OCI-LY3 (cell line): ENCODE data around the gene FTSJ3.

ENCODE experiments used
- H2AFZ ChIP-seq: fragments of 200-600, 300-600 bp; shearing (Covaris generic); 2 replicates; pipeline ENCODE4 v1.6.0; 2014; ENCODE audit warnings: antibody characterized with exemption, low read depth, low read length
- H3K27ac ChIP-seq: fragments of 200-600, 300-600 bp; sonication (generic); 2 replicates; pipeline ENCODE4 v1.5.1; 2014; ENCODE audit warnings: mild to moderate bottlenecking, low read length, moderate library complexity, mixed read lengths
- H3K27me3 ChIP-seq: fragments of 200-600, 300-600 bp; sonication (generic); 2 replicates; pipeline ENCODE4 v1.6.1; 2014; ENCODE audit warnings: low read depth, low read length, mixed read lengths
- H3K36me3 ChIP-seq: fragments of 200-600, 300-600 bp; sonication (generic); replicated peaks from 2 replicates; pipeline ENCODE3; 2014; ENCODE audit warnings: low read depth, low read length, mixed read lengths
- H3K4me1 ChIP-seq: fragments of 300-600, 200-600 bp; sonication (generic); 2 replicates; pipeline ENCODE4 v1.6.1; 2014; ENCODE audit warnings: low read length, mixed read lengths
- H3K4me2 ChIP-seq: fragments of 200-600, 300-600 bp; sonication (generic); 2 replicates; pipeline ENCODE4 v1.6.1; 2014; ENCODE audit warnings: low read length, mixed read lengths
- H3K4me3 ChIP-seq: fragments of 300-600, 200-600 bp; sonication (generic); 2 replicates; pipeline ENCODE4 v1.5.1; 2014; ENCODE audit warnings: antibody characterized with exemption, mild to moderate bottlenecking, low read length, moderate library complexity
- H3K79me2 ChIP-seq: fragments of 300-600, 200-600 bp; shearing (Covaris generic); 2 replicates; pipeline ENCODE4 v1.6.1; 2014; ENCODE audit warnings: mild to moderate bottlenecking, low read length, mixed read lengths
- H3K9ac ChIP-seq: fragments of 300-600, 200-600 bp; shearing (Covaris generic); 2 replicates; pipeline ENCODE4 v1.6.0; 2014; ENCODE audit warnings: mild to moderate bottlenecking, low read length, moderate library complexity
- H3K9me3 ChIP-seq: fragments of 200-600, 300-600 bp; shearing (Covaris generic); 2 replicates; pipeline ENCODE4 v1.6.1; 2014; ENCODE audit warnings: low read length, mixed read lengths; ENCODE audit not compliant: insufficient read depth
- H4K20me1 ChIP-seq: fragments of 200-600, 300-600 bp; sonication (generic); 2 replicates; pipeline ENCODE4 v1.6.1; 2016; ENCODE audit warnings: low read length, mixed read lengths; ENCODE audit not compliant: insufficient read depth
- EZH2phosphoT487 ChIP-seq: fragments of 200-600 bp; shearing (Covaris generic); IDR thresholded peaks from 2 replicates; pipeline ENCODE4 v1.6.1; 2018; ENCODE audit warnings: antibody characterized with exemption, mixed run types, low read depth
- TF ChIP-seq, protein P1 (sequence below): fragments of 200-600, 300-600 bp; sonication (generic); IDR thresholded peaks from 2 replicates; pipeline ENCODE4 v1.5.1; 2014; ENCODE audit warnings: antibody characterized with exemption, low read length, low read depth

Gene FTSJ3

GRCh38 chr17:63854709-63855108, 27.2 kb upstream of the FTSJ3 start:
- H4K20me1 ChIP-seq = no peaks in the 10 kb centered on the region
- H3K27me3 ChIP-seq = peaks cover 13% of the 10 kb centered on the region
- TF ChIP-seq EZH2phosphoT487 = no peak
- TF ChIP-seq, protein P1, sequence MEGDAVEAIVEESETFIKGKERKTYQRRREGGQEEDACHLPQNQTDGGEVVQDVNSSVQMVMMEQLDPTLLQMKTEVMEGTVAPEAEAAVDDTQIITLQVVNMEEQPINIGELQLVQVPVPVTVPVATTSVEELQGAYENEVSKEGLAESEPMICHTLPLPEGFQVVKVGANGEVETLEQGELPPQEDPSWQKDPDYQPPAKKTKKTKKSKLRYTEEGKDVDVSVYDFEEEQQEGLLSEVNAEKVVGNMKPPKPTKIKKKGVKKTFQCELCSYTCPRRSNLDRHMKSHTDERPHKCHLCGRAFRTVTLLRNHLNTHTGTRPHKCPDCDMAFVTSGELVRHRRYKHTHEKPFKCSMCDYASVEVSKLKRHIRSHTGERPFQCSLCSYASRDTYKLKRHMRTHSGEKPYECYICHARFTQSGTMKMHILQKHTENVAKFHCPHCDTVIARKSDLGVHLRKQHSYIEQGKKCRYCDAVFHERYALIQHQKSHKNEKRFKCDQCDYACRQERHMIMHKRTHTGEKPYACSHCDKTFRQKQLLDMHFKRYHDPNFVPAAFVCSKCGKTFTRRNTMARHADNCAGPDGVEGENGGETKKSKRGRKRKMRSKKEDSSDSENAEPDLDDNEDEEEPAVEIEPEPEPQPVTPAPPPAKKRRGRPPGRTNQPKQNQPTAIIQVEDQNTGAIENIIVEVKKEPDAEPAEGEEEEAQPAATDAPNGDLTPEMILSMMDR = no peak
- H2AFZ ChIP-seq = no peak overlapping the region
- no peaks in the 10 kb centered on the region for H3K9me3 ChIP-seq
- no peaks in the 10 kb centered on the region for H3K79me2 ChIP-seq
- H3K9ac ChIP-seq = no peak overlapping the region
- H3K27ac ChIP-seq = no peak overlapping the region
- H3K4me1 ChIP-seq = no peaks in the 10 kb centered on the region
- no peaks in the 10 kb centered on the region for H3K36me3 ChIP-seq
- H3K4me2 ChIP-seq = no peak overlapping the region
- no peak overlapping the region for H3K4me3 ChIP-seq

GRCh38 chr17:63853260-63853659, 25.8 kb upstream of the FTSJ3 start:
- TF ChIP-seq, protein P1 = no peak
- no peak overlapping the region for H3K9ac ChIP-seq
- H3K4me1 ChIP-seq = no peaks in the 10 kb centered on the region
- no peak overlapping the region for H3K4me3 ChIP-seq
- H4K20me1 ChIP-seq = no peaks in the 10 kb centered on the region
- H3K27ac ChIP-seq = no peak overlapping the region
- no peak overlapping the region for H2AFZ ChIP-seq
- H3K36me3 ChIP-seq = no peaks in the 10 kb centered on the region
- H3K9me3 ChIP-seq = no peaks in the 10 kb centered on the region
- no peak overlapping the region for H3K4me2 ChIP-seq
- H3K27me3 ChIP-seq = peaks cover 9% of the 10 kb centered on the region
- no peaks in the 10 kb centered on the region for H3K79me2 ChIP-seq

- no peak for TF ChIP-seq EZH2phosphoT487
- TF ChIP-seq, protein P1 = no peak
- Histone ChIP-seq H3K79me2 (no peaks in the 10 kb centered on the region), H3K4me3 (no peak overlapping the region), H3K4me2 (no peak overlapping the region), H3K9ac (no peak overlapping the region), H2AFZ (no peak overlapping the region), H3K4me1 (no peaks in the 10 kb centered on the region), H4K20me1 (no peaks in the 10 kb centered on the region), H3K27ac (no peak overlapping the region), H3K9me3 (no peaks in the 10 kb centered on the region), H3K27me3 (peaks cover 9% of the 10 kb centered on the region), H3K36me3 (no peaks in the 10 kb centered on the region)
Measured at GRCh38 chr17:63850401-63850800, 22.9 kb upstream of the FTSJ3 start.

- no peak for TF ChIP-seq EZH2phosphoT487
- TF ChIP-seq, protein P1 = no peak
Measured at GRCh38 chr17:63848834-63849689, 21.6 kb upstream of the FTSJ3 start.

More at GRCh38 chr17:63848834-63849689, 21.6 kb upstream of the FTSJ3 start:
- Histone ChIP-seq H3K4me2 (no peak overlapping the region), H3K36me3 (no peaks in the 10 kb centered on the region), H3K27me3 (0 out of 2 replicates have a peak, but pooled peaks cover 4% of the 10 kb centered on the region), H3K9ac (no peak overlapping the region), H3K27ac (no peak overlapping the region), H2AFZ (no peak overlapping the region), H3K79me2 (no peaks in the 10 kb centered on the region), H3K4me1 (no peaks in the 10 kb centered on the region), H4K20me1 (no peaks in the 10 kb centered on the region), H3K9me3 (no peaks in the 10 kb centered on the region), H3K4me3 (no peak overlapping the region)
